Measurements from ENCODE around the gene CYB561A3. TPM values are rescaled to one million over a fixed set of nuclear protein-coding genes. Genes with fewer than 3 reads are reported as not detected.

CYB561A3 gene
- total RNA-seq, 2 donors from 2014 or later: 15.0 to 27.3 TPM

- Histone ChIP-seq H3K4me3 (no peak overlapping the region), H3K27ac (no peak overlapping the region), H3K4me1 (no peaks in the 10 kb centered on the region), H3K27me3 (no peaks in the 10 kb centered on the region), H3K36me3 (peaks cover 23% of the 10 kb centered on the region), H3K9me3 (no peaks in the 10 kb centered on the region)
- no peak for TF ChIP-seq CTCF (IDR thresholded peaks at IDR 0.05)
- no peak for DNase-seq (ENCODE audit: low spot score)
Measured at GRCh38 chr11:61345954-61346843, 15.5 kb downstream of the CYB561A3 start.

GRCh38 chr11:61345170-61345610 lies 16.5 kb downstream of the CYB561A3 start:
- no peak for TF ChIP-seq CTCF (IDR thresholded peaks at IDR 0.05)
- Histone ChIP-seq H3K9me3 (no peaks in the 10 kb centered on the region), H3K27ac (no peak overlapping the region), H3K4me1 (no peaks in the 10 kb centered on the region), H3K4me3 (no peak overlapping the region), H3K27me3 (no peaks in the 10 kb centered on the region), H3K36me3 (peaks cover 16% of the 10 kb centered on the region)
- no peak for DNase-seq (ENCODE audit: low spot score)

GRCh38 chr11:61343792-61344745 lies 17.6 kb downstream of the CYB561A3 start:
- no peak for DNase-seq (ENCODE audit: low spot score)
- Histone ChIP-seq H3K9me3 (no peaks in the 10 kb centered on the region), H3K36me3 (peaks cover 7% of the 10 kb centered on the region)

GRCh38 chr11:61342207-61342803 lies 19.4 kb downstream of the CYB561A3 start:
- H3K4me3 ChIP-seq: no peak overlapping the region
- H3K27me3 ChIP-seq: no peaks in the 10 kb centered on the region
- no peaks in the 10 kb centered on the region for H3K9me3 ChIP-seq
- no peak for DNase-seq (ENCODE audit: low spot score)
- TF ChIP-seq CTCF (IDR thresholded peaks at IDR 0.05): no peak
- no peaks in the 10 kb centered on the region for H3K4me1 ChIP-seq
- no peak overlapping the region for H3K27ac ChIP-seq
- H3K36me3 ChIP-seq: no peaks in the 10 kb centered on the region

More at GRCh38 chr11:61343792-61344745, 17.6 kb downstream of the CYB561A3 start:
- no peak for TF ChIP-seq CTCF (IDR thresholded peaks at IDR 0.05)
- Histone ChIP-seq H3K4me1 (no peaks in the 10 kb centered on the region), H3K4me3 (no peak overlapping the region), H3K27me3 (no peaks in the 10 kb centered on the region), H3K27ac (no peak overlapping the region)

- no peaks in the 10 kb centered on the region for H3K36me3 ChIP-seq
- no peak overlapping the region for H3K4me3 ChIP-seq
- H3K27me3 ChIP-seq: no peaks in the 10 kb centered on the region
- DNase-seq (ENCODE audit: low spot score): no peak
- TF ChIP-seq CTCF (IDR thresholded peaks at IDR 0.05): no peak
- no peaks in the 10 kb centered on the region for H3K4me1 ChIP-seq
- H3K9me3 ChIP-seq: no peaks in the 10 kb centered on the region
- no peak overlapping the region for H3K27ac ChIP-seq
Measured at GRCh38 chr11:61341706-61342105, 20.0 kb downstream of the CYB561A3 start.
